CD4-positive, alpha-beta T cell treated with Interleukin-15 for 1 hour (primary cell): ENCODE measurements around the gene RTEL1.
"Not testable (repeated sequence)": the region's sequence is repeated elsewhere in the genome, so short reads cannot be mapped to it uniquely, and the experiment has no call there.

Experiments
- DNase-seq: peaks from one replicate; pipeline ENCODE4 v3.0.0-alpha.2; 2020

Gene RTEL1

GRCh38 chr20:63701329-63702035, 43.4 kb downstream of the RTEL1 start:
- no peak for DNase-seq

GRCh38 chr20:63702036-63702665, 44.0 kb downstream of the RTEL1 start:
- no peak for DNase-seq

GRCh38 chr20:63702751-63703470, 44.8 kb downstream of the RTEL1 start:
- no peak for DNase-seq

GRCh38 chr20:63703471-63703975, 45.4 kb downstream of the RTEL1 start:
- no peak for DNase-seq

GRCh38 chr20:63703976-63704748, 46.0 kb downstream of the RTEL1 start:
- no peak for DNase-seq

- no peak for DNase-seq
Observed at GRCh38 chr20:63704749-63705117, 46.6 kb downstream of the RTEL1 start.

GRCh38 chr20:63705232-63706026, 47.3 kb downstream of the RTEL1 start:
- no peak for DNase-seq

- no peak for DNase-seq
Observed at GRCh38 chr20:63706027-63706695, 48.0 kb downstream of the RTEL1 start.

- peak; percentile 49 for DNase-seq
Observed at GRCh38 chr20:63706852-63707557, 48.9 kb downstream of the RTEL1 start.

GRCh38 chr20:63707558-63708300, 49.6 kb downstream of the RTEL1 start, which contains the start of the genes ARFRP1 and ZGPAT:
ARFRP1 (minus strand) TSS chr20:63707976; CDS start chr20:63707091, 885 bp downstream.
ZGPAT (plus strand) TSS chr20:63708039; CDS start chr20:63708581, 542 bp downstream.
- peak; percentile 87 for DNase-seq

- no peak for DNase-seq
Observed at GRCh38 chr20:63708301-63709148, 50.4 kb downstream of the RTEL1 start.

- no peak for DNase-seq
Observed at GRCh38 chr20:63709149-63709527, 51.0 kb downstream of the RTEL1 start.

GRCh38 chr20:63711085-63711645, 53.1 kb downstream of the RTEL1 start:
- DNase-seq: no peak

- DNase-seq: no peak
Observed at GRCh38 chr20:63712191-63712590, 54.1 kb downstream of the RTEL1 start.

GRCh38 chr20:63714858-63715257, 56.7 kb downstream of the RTEL1 start:
- no peak for DNase-seq

- no peak for DNase-seq
Observed at GRCh38 chr20:63718996-63719395, 60.9 kb downstream of the RTEL1 start.

GRCh38 chr20:63722967-63723622, 65.0 kb downstream of the RTEL1 start:
- DNase-seq: not testable (repeated sequence)

GRCh38 chr20:63730189-63730733, 72.1 kb downstream of the RTEL1 start:
- DNase-seq: not testable (repeated sequence)
